Measurements from ENCODE around the gene PAXIP1.

PAXIP1 gene

DNA sequence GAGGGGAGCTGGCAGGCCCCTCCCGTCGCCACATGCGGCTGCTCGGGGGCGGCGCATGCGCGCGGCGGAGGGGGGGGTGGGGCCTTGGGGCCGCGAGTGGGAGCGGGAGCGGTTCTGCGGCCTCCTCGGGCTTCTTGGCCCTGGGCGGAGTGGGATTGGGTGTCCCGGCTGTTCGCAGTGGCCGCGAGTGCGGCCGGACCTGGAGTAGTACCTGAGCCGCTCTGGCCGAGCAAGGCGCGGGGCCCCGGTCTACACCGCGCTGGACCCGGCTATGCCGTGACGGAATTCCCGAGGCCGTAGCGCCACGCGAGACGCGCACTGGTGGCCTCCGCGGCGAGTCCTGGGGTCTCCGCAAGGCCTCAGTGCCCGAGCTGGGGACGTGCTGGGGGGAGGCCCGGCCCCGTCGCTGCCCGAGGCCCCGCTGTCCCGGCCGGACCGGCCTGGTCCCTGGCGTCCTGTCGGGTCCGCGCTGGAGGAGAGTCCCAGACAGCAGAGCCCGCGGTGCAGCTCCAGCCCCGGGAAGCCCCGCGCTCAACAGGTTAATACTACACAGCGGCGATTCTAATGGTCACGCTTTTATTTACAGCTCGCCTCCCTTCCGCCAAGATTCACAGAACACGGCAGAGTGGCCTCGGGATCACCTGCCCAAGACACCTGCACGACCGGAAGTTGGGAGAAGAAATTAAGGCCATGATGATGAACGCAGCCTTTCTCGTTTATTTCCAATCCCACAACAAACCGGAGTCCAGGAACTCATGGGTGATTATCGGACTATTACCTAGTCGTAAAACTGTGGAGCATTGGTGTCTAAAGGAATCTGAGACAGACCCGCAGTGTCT, 671 bp upstream of the PAXIP1 start:
- TF ChIP-seq EP300 (IDR thresholded peaks at IDR 0.05; ENCODE audit: borderline replicate concordance) (no peak), RAD21 (IDR thresholded peaks at IDR 0.05; ENCODE audit: low read depth) (no peak), TCF12 (IDR thresholded peaks at IDR 0.05; ENCODE audit: low read depth) (no peak), TAF1 (IDR thresholded peaks at IDR 0.05; ENCODE audit: low read depth) (peak; percentile 82), TEAD4 (IDR thresholded peaks at IDR 0.05) (no peak)
- TF ChIP-seq, protein P1, sequence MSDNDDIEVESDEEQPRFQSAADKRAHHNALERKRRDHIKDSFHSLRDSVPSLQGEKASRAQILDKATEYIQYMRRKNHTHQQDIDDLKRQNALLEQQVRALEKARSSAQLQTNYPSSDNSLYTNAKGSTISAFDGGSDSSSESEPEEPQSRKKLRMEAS (IDR thresholded peaks at IDR 0.05), result no peak; the same call in 1 of the 2 replicates
- TF ChIP-seq, protein P2, sequence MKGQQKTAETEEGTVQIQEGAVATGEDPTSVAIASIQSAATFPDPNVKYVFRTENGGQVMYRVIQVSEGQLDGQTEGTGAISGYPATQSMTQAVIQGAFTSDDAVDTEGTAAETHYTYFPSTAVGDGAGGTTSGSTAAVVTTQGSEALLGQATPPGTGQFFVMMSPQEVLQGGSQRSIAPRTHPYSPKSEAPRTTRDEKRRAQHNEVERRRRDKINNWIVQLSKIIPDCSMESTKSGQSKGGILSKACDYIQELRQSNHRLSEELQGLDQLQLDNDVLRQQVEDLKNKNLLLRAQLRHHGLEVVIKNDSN (IDR thresholded peaks at IDR 0.05), result no peak
- TF ChIP-seq, protein P3, sequence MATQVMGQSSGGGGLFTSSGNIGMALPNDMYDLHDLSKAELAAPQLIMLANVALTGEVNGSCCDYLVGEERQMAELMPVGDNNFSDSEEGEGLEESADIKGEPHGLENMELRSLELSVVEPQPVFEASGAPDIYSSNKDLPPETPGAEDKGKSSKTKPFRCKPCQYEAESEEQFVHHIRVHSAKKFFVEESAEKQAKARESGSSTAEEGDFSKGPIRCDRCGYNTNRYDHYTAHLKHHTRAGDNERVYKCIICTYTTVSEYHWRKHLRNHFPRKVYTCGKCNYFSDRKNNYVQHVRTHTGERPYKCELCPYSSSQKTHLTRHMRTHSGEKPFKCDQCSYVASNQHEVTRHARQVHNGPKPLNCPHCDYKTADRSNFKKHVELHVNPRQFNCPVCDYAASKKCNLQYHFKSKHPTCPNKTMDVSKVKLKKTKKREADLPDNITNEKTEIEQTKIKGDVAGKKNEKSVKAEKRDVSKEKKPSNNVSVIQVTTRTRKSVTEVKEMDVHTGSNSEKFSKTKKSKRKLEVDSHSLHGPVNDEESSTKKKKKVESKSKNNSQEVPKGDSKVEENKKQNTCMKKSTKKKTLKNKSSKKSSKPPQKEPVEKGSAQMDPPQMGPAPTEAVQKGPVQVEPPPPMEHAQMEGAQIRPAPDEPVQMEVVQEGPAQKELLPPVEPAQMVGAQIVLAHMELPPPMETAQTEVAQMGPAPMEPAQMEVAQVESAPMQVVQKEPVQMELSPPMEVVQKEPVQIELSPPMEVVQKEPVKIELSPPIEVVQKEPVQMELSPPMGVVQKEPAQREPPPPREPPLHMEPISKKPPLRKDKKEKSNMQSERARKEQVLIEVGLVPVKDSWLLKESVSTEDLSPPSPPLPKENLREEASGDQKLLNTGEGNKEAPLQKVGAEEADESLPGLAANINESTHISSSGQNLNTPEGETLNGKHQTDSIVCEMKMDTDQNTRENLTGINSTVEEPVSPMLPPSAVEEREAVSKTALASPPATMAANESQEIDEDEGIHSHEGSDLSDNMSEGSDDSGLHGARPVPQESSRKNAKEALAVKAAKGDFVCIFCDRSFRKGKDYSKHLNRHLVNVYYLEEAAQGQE (IDR thresholded peaks at IDR 0.05; ENCODE audit: low read depth), result no peak

DNA sequence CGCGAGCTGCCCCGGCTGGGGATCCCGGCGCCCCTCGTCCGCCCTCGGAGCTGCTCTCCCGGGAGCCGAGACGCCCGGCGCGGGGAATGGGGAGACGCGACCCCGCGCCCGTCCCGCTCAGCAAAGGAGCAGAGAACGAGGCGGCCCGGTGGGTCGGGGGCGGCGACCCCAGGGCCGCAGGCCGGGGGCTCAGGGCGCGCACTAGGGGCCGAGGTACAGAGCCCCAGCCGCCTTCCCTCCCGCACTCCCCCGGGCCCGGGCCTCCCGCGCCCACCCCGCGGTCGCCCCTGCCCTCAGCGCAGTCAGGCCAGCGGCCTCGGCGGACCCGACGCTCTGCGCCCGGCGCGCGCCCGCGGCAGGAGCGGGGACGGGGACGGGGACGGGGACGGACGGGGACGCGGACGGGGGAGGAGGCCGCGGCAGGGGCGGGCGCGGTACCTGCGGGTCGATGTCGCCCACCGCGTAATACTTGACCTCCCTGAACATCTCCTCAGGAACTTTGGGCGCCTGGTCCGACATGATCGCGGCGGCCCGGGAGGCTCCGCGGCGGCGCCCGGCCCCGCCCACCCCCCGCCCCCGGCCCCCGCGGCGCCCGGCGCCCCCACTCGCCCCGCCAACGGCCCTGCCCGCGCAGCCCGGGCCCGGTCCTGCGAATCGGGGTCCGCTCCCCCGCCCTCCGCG, 373 bp downstream of the PAXIP1 start:
- TF ChIP-seq TAF1 (IDR thresholded peaks at IDR 0.05; ENCODE audit: low read depth) (no peak), ZBTB7A (IDR thresholded peaks at IDR 0.05; ENCODE audit: low read depth) (peak; percentile 57; the same call in 1 of the 2 replicates)
- TF ChIP-seq, protein P3 (IDR thresholded peaks at IDR 0.05; ENCODE audit: low read depth), result no peak

DNA sequence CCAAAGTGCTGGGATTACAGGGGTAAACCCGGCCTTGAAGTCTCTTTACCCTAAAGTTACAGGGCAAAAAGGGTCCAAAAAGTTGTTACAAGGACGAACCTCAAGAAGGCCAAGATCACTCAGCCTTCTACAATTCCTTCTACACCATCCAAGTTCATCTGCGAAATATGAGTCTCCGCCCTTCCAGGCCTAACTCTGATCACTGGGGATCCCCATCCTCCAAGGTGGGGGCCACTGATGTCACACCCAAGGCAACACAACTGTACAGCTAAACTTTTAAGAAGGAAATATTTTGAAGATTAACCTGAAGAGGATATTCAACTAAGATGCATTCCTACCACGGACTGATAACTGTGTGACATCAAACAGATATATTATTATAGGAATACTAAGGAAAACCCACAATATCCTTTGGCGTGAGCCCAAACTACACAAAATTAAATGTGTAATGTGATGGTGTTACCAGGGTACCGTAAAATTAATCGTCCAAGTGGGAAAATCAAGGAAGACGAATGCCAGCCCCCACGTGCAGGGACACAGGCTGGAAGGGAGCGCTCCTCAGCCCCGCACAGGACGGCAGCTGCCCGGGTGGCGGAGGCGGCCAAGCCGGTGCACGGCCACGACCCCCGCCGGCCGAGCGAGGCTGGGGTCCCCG, 1.0 kb downstream of the PAXIP1 start:
- TF ChIP-seq YY1 (IDR thresholded peaks at IDR 0.05; ENCODE audit: low read depth) (no peak), NFIC (IDR thresholded peaks at IDR 0.05) (no peak), RAD21 (IDR thresholded peaks at IDR 0.05; ENCODE audit: low read depth) (no peak)
- TF ChIP-seq, protein P1 (IDR thresholded peaks at IDR 0.05), result 0 out of 2 replicates have a peak, but pooled peaks have one; percentile 38
- TF ChIP-seq, protein P3 (IDR thresholded peaks at IDR 0.05; ENCODE audit: low read depth), result no peak
- TF ChIP-seq, protein P2 (IDR thresholded peaks at IDR 0.05), result no peak

DNA sequence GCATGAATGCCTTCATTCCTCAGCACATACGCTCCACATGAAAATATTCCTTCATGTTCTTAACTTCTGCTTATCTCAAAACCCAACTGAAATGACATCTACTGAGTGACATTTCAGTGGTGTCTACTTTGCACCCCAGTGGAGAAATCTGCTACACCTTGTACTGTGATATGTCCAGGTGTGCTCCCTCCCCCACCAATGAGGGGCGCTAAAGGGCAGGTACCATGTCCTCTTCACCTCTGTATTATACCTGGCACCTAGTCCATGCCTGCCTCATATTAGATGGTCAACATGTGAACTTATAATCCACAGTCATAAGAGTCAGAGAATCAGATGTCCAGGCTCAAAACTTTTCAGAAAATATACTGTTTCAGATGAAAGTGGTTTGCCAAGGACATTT, 2.1 kb downstream of the PAXIP1 start:
- TF ChIP-seq, protein P1 (IDR thresholded peaks at IDR 0.05), result no peak
- TF ChIP-seq CEBPB (IDR thresholded peaks at IDR 0.05), result no peak

DNA sequence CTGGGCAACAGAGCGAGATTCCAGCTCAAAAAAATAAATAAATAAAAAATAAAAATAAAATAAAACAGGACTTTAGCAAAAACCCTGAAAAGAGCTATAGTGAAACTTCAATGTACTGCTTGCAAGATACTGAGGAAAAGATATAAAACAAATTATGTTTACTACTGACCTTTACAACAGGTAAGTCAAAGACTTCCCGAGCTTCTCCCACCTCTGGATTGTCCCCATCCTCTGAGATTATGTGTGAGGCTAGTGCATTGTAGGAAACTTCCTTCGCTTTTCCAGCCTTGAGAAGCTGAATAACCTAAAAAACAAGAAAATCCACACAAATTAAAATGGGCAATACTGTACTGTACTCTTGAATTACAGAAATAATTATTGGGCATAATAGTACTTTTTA, 4.4 kb downstream of the PAXIP1 start:
- TF ChIP-seq, protein P3 (IDR thresholded peaks at IDR 0.05; ENCODE audit: low read depth), result no peak
- TF ChIP-seq TAF1 (IDR thresholded peaks at IDR 0.05; ENCODE audit: low read depth) (no peak), CREB1 (IDR thresholded peaks at IDR 0.05; ENCODE audit: low read depth) (no peak), EP300 (IDR thresholded peaks at IDR 0.05; ENCODE audit: borderline replicate concordance) (no peak), ZBTB7A (IDR thresholded peaks at IDR 0.05; ENCODE audit: low read depth) (no peak), FOXM1 (IDR thresholded peaks at IDR 0.05; ENCODE audit: borderline replicate concordance, low read depth) (no peak), RAD21 (IDR thresholded peaks at IDR 0.05; ENCODE audit: low read depth) (no peak), YY1 (IDR thresholded peaks at IDR 0.05; ENCODE audit: low read depth) (no peak), NFIC (IDR thresholded peaks at IDR 0.05) (no peak), TEAD4 (IDR thresholded peaks at IDR 0.05) (no peak), CEBPB (IDR thresholded peaks at IDR 0.05) (no peak), EGR1 (IDR thresholded peaks at IDR 0.05) (no peak), TCF12 (IDR thresholded peaks at IDR 0.05; ENCODE audit: low read depth) (no peak)
- TF ChIP-seq, protein P1 (IDR thresholded peaks at IDR 0.05), result no peak
- TF ChIP-seq, protein P2 (IDR thresholded peaks at IDR 0.05), result no peak
